Measurements from ENCODE around the gene PLPP4. TPM values are rescaled to one million over a fixed set of nuclear protein-coding genes. Genes with fewer than 3 reads are reported as not detected.

PLPP4 gene
- polyA plus RNA-seq, 1 of the 3 experiments (the other 2 are of a cell fraction), result 27.9 TPM

DNA sequence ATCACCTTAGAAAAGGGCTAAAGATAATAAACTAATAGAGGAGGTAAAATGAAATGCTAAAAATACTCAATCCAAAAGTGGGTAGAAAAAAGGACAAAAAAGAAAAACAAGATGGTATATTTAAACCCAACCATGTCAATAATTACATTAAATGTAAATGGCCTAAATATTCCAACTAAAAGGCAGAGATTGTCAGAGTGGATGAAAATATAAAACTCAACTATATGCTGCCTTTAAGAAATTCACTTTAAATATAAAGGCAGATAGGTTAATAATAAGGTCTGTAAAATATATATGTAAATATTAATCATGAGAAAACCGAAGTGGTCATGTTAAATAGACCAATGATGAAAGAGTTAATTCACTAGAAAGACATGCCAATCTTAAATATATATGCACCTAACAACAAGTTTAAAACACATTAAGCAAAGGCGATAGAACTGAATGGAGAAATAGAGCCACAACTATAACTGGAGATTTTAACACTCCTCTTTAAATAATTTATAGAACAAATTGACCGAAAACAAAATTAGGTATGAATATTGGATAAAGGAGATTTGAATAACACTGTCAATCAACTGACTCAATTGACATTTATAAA, 159.4 kb downstream of the PLPP4 start:
- Histone ChIP-seq H3K4me1 (ENCODE audit: control insufficient read depth in 1 of 2, insufficient read depth in 2 of 2, low read depth in 1 of 2, low read length in 1 of 2) (no peaks in the 10 kb centered on the region), H3K4me2 (no peak overlapping the region), H3K9ac (no peak overlapping the region), H3K4me3 (ENCODE audit: low read depth in 2 of 2, low read length in 1 of 2) (no peak overlapping the region), H2AFZ (ENCODE audit: low read depth) (no peak overlapping the region), H3F3A (replicated peaks; ENCODE audit: insufficient read depth) (peaks cover 15% of the 10 kb centered on the region), H3K79me2 (ENCODE audit: insufficient read depth) (no peaks in the 10 kb centered on the region), H3K27me3 (ENCODE audit: insufficient read depth) (no peaks in the 10 kb centered on the region), H3K36me3 (replicated peaks in 1 of 2; ENCODE audit: control insufficient read depth in 1 of 2, insufficient read depth in 2 of 2, low read length in 1 of 2) (peaks cover 0 to 12% of the 10 kb centered on the region in 2 experiments), H4K20me1 (ENCODE audit: insufficient read depth) (no peaks in the 10 kb centered on the region), H3K9me3 (peaks cover 10% of the 10 kb centered on the region; the same call in 1 of the 2 replicates), H3K27ac (ENCODE audit: low read depth in 2 of 2, low read length in 1 of 2) (no peak overlapping the region), H3K9me2 (no peaks in the 10 kb centered on the region)
- TF ChIP-seq EP300 (IDR thresholded peaks at IDR 0.05; ENCODE audit: borderline replicate concordance in 1 of 2, low read depth in 1 of 2, low read length in 1 of 2) (no peak), TAF1 (IDR thresholded peaks at IDR 0.05; ENCODE audit: borderline replicate concordance, low read depth, low read length) (no peak), POLR2AphosphoS5 (IDR thresholded peaks at IDR 0.05; ENCODE audit: low read depth, low read length) (no peak)
- DNase-seq, result no peak
- ChIA-PET CTCF (no interaction called here), POLR2A (no interaction called here)
- 38% methylated on average over 3 of the region's 3 CpGs for WGBS (ENCODE audit: low lambda C conversion rate)

DNA sequence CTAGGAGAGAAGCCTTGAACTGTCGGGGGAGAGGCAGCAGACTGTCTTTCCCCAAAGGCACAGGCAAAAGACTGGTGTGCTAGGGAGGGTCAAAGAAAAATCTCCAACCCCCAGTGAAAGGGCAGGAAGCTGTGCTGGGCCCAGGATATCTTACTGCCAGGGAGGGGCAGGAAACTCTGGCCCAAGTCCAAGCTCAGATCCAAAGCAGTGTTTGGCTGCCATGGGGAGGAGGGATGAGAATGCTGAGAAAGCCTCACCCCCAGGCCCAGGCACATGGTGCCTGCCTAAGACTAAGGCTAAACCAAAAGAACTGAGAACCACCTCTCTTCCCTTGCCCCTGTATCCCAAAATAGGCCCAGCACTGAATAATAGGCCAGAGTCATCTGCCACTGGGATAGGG, 171.2 kb downstream of the PLPP4 start:
- H3K4me1 ChIP-seq (ENCODE audit: control insufficient read depth in 1 of 2, insufficient read depth in 2 of 2, low read depth in 1 of 2, low read length in 1 of 2), result no peaks in the 10 kb centered on the region
- no peak overlapping the region for H2AFZ ChIP-seq (ENCODE audit: low read depth)
- no peaks in the 10 kb centered on the region for H4K20me1 ChIP-seq (ENCODE audit: insufficient read depth)
- ChIA-PET POLR2A (interaction anchor here (0.6 kb wide), 1 partner anchor 1441 kb away, joined by 3 read pairs; no protein-coding TSS in a partner anchor), CTCF (interaction anchor here (1.8 kb wide), 1 partner anchor 37 kb away, joined by 4 read pairs; no protein-coding TSS in a partner anchor)
- H3K79me2 ChIP-seq (ENCODE audit: insufficient read depth), result no peaks in the 10 kb centered on the region
- H3K9ac ChIP-seq, result no peak overlapping the region
- no peak overlapping the region for H3K27ac ChIP-seq (ENCODE audit: low read depth in 2 of 2, low read length in 1 of 2)
- no peak overlapping the region for H3K4me3 ChIP-seq (ENCODE audit: low read depth in 2 of 2, low read length in 1 of 2)
- DNase-seq, result no peak
- H3K36me3 ChIP-seq (replicated peaks in 1 of 2; ENCODE audit: control insufficient read depth in 1 of 2, insufficient read depth in 2 of 2, low read length in 1 of 2), result peaks cover 0 to 2% of the 10 kb centered on the region in 2 experiments
- H3K9me2 ChIP-seq, result no peaks in the 10 kb centered on the region
- H3K4me2 ChIP-seq, result no peak overlapping the region
- 60% methylated on average over 1 of the region's 1 CpG for WGBS (ENCODE audit: low lambda C conversion rate)
- no peaks in the 10 kb centered on the region for H3F3A ChIP-seq (replicated peaks; ENCODE audit: insufficient read depth)
- H3K27me3 ChIP-seq (ENCODE audit: insufficient read depth), result no peaks in the 10 kb centered on the region
- H3K9me3 ChIP-seq, result no peaks in the 10 kb centered on the region
- TF ChIP-seq YY1 (IDR thresholded peaks at IDR 0.05; ENCODE audit: low read depth) (no peak), REST (IDR thresholded peaks at IDR 0.05; ENCODE audit: low read depth, low read length) (no peak), ELF1 (IDR thresholded peaks at IDR 0.05) (no peak), TCF12 (IDR thresholded peaks at IDR 0.05) (no peak), TAF1 (IDR thresholded peaks at IDR 0.05; ENCODE audit: borderline replicate concordance, low read depth, low read length) (no peak), RAD21 (IDR thresholded peaks at IDR 0.05; ENCODE audit: low read length) (no peak), CTCF (IDR thresholded peaks at IDR 0.05) (no peak), SIN3A (IDR thresholded peaks at IDR 0.05; ENCODE audit: borderline replicate concordance, low read depth, low read length) (no peak), TEAD4 (IDR thresholded peaks at IDR 0.05; ENCODE audit: borderline replicate concordance, insufficient read depth) (no peak), RFX5 (IDR thresholded peaks at IDR 0.05; ENCODE audit: low read length) (no peak)
- TF ChIP-seq, protein P1, sequence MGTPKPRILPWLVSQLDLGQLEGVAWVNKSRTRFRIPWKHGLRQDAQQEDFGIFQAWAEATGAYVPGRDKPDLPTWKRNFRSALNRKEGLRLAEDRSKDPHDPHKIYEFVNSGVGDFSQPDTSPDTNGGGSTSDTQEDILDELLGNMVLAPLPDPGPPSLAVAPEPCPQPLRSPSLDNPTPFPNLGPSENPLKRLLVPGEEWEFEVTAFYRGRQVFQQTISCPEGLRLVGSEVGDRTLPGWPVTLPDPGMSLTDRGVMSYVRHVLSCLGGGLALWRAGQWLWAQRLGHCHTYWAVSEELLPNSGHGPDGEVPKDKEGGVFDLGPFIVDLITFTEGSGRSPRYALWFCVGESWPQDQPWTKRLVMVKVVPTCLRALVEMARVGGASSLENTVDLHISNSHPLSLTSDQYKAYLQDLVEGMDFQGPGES (IDR thresholded peaks at IDR 0.05; ENCODE audit: low read depth, low read length), result no peak

Measured in SK-N-SH (cell line).